Stimulated activated naive CD8-positive, alpha-beta T cell treated with anti-CD3 and anti-CD28 coated beads, Interleukin-15, Interleukin-2, amounts not matched to agents 100 U/mL and 50 U/mL, for 24 hours (primary cell): ENCODE results near the gene BIRC7.

Experiments
- ATAC-seq: fragments of 150-1000 bp; cut with Tn5 transposase; one replicate; pipeline ENCODE4 v1.10.0; 2021
- DNase-seq: peaks from one replicate; pipeline ENCODE4 v3.0.0; 2021

Gene BIRC7, protein sequence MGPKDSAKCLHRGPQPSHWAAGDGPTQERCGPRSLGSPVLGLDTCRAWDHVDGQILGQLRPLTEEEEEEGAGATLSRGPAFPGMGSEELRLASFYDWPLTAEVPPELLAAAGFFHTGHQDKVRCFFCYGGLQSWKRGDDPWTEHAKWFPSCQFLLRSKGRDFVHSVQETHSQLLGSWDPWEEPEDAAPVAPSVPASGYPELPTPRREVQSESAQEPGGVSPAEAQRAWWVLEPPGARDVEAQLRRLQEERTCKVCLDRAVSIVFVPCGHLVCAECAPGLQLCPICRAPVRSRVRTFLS

DNA sequence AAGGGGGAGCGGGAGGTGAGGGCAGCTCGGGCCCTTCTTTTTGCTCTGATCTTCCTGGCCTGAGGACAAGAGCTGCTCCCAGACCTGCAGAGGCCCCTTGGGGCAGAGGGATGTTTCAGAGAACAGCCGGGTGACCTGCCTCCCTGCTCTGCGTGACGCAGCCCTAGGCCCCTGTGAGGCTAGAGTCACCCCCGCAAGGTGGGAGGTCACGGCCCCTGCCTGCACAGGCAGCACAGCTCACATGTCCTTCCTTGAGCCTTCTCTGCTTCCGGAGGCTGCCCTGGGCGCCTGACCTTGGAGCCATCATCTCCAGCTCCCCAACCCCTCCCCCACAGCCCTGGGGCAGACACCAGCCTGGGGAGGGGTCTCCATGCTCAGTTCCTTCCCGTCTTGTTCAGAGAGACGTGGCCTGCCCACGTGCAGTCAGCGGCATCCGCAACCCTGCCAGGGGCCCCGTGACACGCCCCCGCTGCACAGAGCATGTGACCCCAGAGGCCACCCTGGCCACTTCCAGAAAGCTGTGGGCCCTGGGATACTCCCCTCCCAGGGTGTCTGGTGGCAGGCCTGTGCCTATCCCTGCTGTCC is at the start of gene BIRC7:
Gene BIRC7 (plus strand): TSS at position 507 of the 585 bp plus-strand sequence. CDS start 192 bp downstream, outside the sequence.
- ATAC-seq (no peak), DNase-seq (peak; percentile 33)

DNA sequence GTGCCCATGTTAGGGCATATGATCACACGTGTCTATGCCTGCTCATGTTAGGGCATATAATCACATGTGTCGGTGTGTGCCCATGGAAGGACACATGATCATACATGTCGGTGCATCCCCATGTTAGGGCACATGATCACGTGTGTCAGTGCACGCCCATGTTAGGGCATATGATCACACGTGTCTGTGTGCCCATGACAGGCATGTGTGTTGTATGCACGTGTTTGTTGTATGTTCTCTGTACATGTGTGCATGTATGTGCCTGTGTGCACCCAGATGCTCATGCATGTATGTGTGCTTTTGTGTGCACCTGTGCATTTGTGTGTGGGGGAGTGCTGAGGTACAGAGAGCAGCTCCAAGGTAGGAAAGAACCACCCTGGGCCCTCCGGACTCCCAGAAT is 49.6 kb upstream of the BIRC7 start:
- DNase-seq = no peak
- ATAC-seq = no peak

DNA sequence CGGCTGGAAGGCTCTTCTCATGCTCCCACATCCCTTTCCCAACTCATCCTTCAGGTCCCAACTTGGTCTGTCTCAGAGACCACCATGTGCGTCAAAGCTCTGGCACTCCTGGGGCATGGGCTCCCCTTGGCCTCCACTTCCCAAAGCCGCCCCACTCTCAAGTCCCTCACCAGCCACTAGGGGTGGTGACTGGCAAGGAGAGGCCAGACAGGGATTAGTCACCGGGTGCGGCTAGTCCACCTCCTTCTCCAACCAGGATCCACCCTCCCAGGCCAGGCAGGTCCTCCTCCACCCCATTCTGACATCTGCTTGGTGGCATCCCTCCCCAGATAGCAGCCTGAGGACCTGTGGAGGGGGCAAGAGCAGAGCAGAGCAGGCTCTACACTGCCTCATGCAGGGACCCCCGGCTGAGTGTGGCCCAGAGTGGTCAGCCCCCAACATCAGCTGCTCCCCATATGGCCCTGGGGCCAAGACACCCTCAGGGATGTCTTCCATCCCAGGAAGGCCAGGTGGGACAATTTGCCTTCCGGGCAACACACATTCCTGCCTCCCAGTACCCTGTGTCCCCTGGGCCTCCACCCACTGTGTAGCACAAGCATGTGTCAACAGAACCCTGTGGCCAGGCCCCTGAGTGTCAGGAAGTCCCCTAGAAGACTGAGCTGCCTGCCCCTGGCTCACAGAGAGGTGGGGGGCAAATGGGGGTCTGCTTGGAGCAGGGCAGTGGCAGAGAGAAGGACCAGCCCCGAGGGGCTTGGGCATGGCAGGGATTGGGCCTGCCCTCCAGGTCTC is 49.0 kb upstream of the BIRC7 start:
- ATAC-seq (no peak), DNase-seq (no peak)

DNA sequence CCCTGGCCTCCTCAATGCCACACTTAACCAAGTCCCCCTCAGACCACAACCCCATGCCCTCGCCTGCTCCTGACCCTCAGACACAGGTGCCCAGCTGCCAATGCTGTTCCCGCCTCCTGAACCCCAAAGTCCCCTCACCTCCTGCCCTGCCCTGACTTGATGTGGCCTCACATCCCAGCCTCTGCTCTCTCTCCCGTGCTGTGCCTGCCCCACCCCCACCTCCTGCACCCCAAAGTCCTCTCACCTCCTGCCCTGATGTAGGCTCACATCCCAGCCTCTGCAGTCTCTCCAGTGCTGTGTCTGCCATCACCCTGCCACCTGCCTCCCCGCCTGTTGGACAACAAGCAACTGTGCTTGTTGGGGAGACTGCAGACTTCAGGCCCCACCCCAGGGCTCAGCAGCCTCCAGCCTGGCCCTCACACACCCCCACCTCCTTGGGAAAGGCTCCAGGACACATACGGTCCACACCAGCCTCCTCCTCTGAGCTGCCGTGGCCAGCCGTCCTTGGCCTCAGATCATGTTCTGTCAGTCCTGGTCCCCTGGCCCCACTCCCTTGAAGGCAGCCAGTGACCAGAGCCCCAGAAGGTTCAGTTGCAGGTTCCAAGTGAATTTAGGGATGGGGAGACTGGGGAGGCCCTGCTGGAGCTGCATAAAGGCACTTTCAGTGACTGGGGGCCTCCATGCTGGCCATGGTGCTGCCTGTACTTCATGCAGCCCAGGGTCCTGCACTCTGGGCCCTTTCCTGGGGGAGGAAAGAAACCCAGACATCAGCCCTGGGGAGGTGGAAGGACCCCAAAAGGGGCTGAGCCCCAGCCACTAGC is 48.2 kb upstream of the BIRC7 start:
- DNase-seq (no peak), ATAC-seq (no peak)

DNA sequence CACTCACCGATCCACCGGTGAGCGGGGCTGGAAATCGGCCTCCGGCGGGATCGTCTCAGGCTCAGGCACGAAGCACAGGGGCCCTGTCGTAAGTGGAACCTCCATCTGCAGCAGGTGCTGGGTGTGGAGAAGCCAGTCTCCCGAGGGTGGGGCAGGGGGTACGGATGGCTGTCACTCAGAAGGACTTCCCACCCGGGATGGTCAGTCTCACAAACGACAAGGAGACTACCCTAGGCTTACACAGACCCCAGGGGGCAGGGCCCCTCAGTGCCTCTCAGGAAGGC is 47.6 kb upstream of the BIRC7 start:
- DNase-seq (no peak), ATAC-seq (no peak)

DNA sequence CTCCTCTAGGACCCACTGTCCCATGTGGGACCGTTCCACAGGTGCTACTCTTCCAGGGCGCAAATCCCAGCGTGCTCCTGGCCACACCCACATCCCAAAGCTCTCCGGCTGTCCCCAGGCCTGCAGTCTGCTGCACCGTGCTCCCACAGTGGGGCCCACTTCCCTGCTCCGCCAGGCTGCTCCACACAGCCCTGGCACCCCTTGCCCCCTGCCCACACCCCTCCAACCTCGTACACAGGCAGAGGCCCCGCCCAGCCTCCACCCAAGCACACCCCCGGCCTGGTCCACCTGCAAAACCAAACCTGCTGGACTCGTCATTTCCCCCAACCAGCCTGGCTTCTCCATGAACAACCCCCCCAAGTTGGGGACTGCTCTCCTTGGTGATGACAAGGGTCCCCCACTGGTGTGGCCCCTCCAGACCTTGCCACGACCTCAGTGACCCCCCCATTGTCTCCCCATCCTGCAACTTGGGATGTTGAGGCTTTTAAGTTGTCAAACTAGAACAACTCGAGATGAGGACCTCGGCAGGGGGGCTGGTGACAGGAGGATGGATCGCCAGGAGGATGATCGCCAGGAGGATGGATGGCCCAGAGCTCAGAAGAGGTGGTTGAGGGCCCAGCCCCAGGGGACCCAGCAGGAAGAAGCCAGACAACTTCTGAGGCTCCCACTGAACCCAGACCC is 46.9 kb upstream of the BIRC7 start:
- ATAC-seq (no peak), DNase-seq (no peak)

DNA sequence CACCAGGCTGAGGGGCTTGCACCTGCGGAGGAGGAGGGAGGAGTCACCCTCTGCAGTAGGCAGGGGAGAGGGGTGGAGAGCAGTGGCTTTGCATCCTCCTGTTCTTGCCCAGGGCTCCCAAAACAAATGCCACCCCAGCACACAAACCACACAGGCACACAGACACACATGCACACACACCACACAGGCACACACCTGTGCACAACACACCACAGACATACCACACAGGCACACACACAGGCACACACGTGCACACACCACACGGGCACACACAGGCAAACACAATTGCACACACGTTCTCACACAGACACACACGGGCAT is 46.4 kb upstream of the BIRC7 start:
- no peak for ATAC-seq

DNA sequence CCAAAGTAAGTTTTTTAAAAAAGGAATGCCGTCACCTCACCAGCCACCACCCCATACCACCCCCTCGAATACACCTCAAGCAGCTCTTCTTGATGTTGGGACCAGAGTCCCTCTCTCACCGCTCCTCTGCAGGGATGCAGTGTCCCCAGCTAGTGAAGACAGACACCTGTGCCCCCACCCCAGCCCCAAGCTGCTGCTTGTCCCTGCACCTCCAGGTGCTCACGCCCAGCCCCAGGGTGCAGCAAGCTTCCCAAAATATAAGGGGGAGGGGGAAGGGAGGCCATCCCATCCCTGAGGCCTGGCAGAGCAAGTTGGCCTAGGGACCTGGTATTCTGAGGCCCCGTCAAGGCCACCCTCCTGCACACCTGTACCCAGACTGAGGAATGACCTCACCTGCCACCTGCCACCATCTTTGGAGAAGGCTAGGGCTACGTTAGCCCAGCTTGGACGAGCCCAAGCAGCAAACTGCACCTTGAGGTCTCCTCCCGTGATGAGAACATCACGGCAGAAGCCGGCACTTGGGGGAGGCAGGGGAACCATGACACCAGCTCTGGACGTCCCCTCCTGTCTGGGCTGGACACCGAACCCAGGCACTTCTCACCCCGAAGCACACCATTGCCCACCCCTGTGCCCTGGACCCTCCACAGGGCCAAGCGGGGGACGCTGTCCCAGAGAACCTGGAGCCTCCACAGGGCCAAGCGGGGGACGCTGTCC is 45.7 kb upstream of the BIRC7 start:
- ATAC-seq = no peak
- no peak for DNase-seq

More for the DNA sequence above, 46.4 kb upstream of the BIRC7 start:
- DNase-seq = no peak

DNA sequence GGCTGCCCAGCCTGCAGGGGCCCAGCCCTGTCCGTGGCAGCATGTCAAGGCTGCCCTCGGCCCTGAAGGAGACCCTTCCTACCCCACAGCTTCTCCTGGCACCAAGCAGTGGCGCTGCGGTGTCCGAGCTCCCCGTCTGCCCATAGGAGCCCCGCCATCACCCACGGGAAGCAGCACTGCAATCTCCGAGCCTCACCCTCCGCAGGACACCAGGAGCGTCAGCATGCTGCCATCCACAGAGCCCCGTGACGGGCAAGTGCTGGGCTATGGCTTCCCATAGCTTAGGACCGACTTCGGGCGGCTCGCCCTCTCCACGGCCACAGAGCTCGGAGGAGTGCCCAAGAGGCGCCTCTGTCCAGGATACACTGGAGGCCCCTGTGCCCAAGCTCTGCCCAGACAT is 44.9 kb upstream of the BIRC7 start:
- no peak for ATAC-seq
- DNase-seq = no peak

DNA sequence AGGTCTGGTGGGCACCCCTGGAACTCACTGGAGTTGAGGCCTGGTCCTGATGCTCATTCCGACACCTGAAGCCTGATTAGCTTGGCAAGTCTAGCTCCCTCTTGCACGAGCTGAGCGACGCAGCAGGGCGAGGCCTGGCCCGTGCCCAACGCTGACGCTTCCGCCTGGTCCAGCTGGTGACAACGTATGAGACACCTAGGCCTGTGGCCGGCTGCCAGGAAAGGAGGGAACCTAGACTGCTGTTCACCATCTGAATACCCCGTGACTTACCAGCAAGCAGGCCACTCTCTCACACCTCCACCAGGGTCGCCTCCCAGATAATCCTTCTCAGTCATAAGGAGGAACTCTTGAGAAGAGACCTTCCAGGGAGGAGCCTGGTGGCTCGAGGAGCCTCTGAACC is 44.3 kb upstream of the BIRC7 start:
- ATAC-seq = no peak
- DNase-seq = no peak

DNA sequence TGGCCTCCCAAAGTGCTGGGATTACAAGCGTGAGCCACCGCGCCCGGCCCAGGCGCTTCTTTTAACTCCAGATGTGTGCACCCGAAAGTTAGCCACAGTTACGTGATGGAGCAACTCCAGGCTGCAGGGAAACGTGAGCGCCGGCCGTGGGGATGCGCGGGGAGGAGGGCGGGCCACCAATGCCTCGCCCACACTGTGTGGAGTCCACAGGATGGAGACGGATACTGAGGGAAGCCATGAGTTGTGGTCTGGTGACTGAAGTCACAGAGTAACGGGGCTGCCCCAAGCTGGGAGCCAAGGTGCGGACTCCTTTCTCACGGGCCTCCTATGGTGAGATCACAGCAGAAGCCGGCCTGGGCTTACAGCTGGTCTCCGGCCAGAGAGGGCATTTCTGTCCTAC is 43.0 kb upstream of the BIRC7 start:
- ATAC-seq (no peak), DNase-seq (no peak)

DNA sequence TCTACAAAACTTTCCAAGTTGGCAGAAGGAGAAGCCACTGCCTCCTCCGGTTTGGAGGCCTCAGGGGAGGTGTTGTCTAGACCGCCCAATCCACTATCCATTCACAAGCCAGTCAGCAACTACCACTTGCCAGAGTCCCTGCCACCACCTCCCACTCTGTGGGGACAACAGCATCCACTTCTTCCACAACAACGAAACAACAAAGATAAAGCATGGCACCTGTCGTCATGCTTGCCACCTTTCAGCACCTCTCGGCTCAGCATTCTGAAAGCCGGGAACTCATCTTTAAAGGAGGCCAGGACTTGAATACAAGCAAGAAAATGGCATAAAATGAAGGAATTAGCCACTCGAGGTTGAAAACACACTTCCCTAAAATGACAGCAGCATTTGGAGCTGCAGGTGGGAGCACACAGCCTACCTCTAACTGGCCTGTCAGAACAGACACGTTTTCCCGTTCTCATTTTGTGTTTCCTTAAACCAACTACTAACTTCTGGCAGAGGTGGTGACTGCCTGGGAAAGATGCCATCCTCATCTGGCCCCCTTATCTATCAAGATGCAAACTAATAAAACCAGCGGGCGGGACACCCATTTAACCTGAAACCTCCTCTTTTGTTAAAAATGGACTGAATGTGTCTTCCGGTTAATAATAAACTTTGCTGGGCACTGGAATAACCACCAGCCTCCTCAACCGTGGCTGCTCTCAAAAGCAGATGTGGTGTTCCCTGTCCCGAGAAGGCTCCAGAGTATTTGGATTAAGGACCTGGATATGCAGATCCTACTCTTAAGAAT is 41.5 kb upstream of the BIRC7 start:
- ATAC-seq = no peak
- DNase-seq = no peak

DNA sequence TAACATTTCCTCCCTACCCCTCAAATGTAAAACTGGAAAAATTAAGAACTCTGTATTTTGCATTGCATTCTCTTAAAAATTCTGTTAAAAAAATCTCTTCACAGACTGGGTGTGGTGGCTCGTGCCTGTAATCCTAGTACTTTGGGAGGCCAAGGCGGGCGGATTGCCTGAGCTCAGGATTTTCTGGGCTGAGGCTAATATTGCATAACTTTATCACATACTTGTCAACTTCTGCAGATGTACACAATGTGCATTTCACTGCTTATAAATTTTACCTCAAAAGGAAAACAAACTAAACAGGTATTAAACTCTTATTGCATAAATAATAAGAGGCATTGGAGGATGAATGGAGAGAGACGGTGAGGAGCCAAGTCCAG is 40.9 kb upstream of the BIRC7 start:
- no peak for ATAC-seq
- DNase-seq = no peak

DNA sequence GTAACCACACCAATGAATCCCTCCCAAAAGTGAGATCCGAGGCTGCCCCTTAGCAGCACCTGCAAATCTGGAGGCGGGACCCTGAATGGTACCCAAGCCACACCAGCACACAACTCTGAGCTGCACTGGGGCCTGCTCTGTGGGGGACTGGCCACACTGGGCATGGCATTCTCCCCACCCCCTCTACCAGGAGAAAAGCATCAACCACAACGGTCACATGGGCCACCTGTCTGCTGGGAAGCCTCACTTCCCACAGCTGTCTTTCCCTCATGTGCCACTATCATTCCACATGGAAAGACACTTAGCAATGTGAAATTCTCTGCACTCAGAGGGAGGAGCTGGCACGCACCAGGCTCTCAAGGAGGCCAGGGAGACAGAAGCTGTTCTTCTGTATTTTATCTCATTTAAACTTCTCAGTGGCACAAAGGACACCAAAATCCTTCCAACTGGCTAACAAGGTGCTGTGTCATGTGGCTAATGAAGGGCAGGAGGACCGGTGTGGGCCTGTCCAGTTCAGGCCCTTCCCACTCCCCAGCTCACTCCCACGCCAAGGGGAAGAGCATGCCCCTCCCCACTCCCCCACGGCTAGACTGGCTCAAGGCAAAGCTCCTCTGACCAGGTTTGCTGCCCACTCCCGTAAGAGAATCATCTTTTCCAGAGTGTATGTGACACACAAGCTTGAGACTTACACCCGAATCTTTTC is 38.8 kb upstream of the BIRC7 start:
- ATAC-seq = no peak
- DNase-seq = no peak

DNA sequence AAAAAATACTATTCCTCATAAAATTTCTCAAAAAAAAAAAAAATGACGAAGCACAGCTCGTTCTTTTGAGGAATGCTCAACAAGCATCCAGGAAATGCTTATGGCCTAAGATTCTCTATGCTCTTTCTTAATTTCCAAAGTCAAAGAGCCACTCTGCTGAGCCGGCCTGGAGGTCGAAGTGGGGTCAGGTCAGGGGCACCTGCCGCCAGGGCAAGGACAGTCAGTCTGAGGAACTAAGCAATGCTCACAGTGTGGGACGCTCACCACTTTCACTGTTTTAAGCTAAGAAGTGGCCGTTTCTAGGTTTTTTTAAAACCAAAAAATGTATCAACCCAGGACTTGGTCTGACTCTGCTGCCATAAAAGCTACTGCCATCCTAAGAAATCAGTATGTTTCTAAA is 37.1 kb upstream of the BIRC7 start:
- DNase-seq (no peak), ATAC-seq (no peak)

DNA sequence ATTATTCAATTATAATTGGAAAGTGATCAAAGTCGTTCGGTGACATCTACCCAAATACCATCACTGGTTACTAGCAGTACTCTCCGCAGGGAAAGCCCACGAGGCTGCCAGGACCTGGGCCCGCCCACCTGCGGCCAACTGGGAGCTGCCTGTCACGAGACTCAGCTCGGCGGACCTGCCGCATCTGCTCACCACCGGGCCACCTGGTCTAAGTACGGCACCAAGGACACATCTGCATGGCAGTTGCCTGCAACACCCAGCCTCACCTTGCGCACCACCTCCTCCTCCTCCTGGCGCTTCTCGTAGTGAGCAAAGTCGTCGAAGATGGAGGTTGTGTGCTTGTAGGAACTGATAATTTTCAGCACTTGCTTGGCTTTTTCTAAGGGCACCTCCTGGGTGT is 33.7 kb upstream of the BIRC7 start:
- ATAC-seq = no peak
- DNase-seq = no peak

DNA sequence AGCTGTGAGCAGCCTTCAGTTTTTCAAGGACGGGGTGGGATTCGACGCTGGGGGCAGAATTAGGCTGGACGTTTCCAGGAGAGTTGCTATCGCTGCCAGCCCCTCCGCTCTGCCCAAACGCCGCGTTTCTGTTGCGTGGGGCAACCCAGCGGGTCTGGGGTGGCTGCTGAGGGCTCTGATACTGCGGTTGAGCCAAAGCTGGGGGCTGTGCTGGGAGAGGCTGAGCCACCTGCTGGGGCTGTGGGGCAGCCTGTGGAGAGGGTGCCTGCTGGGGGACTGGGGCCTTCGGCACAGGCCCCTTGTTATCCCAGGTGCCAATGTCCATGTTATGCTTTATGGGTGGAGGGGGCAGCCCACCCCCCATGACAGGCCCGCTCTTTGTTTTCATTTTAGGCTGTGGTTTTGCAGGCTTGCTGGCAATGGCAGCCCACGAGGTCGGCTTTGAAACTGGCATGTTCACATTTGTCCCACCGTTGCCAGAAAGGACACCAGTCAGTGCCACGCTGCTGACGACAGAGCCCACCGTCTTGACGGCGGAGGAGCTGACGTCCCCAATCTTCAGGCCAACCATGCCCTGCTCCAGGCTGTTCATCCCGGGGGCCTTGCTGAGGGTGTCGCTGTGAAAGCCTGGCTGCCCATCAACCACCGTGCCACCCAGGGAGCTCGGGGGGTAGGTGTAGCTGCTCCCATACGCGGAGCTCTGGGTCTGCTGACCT is 32.7 kb upstream of the BIRC7 start:
- DNase-seq (no peak), ATAC-seq (no peak)

DNA sequence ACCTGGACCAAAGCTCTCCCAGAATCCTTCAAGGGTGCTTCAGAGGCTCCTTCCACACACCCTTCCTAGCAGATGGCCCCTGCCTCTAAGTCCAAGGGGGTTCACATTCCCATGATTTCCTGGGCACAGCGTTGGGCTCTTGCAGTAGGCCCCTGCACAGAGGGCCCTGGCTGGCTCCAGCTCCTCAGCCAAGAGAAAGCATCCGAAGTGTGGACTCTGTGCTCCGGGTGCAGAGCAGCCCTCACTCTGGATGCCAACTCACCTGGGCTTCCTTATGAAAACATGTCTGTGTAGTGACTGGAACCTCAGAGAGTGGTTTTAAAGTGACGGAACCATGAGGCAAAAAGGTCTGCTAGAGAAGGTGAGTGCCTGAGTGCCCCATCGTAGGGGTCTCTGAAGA is 31.3 kb upstream of the BIRC7 start:
- ATAC-seq (no peak), DNase-seq (no peak)

DNA sequence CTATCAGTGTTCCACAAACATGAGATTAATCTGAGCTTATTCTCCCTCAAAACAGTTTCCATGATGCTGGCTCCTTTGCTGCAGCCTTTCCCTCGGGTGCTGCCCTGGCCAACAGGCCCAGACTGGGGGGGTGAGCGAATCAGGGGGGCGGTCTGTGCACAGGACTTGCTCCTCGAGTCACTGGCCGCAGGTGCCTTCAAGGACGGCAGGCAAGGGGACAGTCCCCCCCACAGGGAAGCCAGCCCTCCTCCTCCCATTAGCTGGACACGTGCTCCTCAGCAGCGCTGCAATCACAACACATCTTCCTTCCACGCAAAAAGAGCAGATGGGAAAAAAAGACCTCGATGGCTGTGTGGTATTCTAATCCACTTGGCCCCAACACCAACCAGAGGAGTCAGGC is 29.8 kb upstream of the BIRC7 start:
- DNase-seq (no peak), ATAC-seq (no peak)

DNA sequence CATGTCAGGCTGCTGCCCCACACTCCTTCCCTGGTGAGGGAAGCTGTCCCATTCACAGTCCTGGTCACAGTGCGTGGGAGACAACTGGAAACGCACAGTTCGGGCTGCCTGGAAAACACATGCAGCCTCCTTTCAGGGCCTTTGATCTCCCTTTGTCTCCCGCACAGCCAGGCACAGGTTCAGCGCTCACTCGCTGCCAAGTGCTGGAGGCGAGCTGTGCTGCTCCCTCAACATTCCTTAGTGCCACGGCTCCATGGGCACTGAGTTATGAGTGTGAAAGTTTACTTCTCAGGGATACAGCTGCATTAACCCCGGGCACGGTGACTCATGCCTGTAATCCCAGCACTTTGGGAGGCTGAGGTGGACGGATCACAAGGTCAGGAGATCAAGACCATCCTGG is 28.8 kb upstream of the BIRC7 start:
- DNase-seq (no peak), ATAC-seq (peak; percentile 20)
